Colon (tissue), 2 donors: ENCODE measurements around the gene FRMD7.

ENCODE experiments used
- FAIRE-seq: peaks from 2 replicates; lab custom pipeline; 2012; peaks lifted over from hg19 to GRCh38; lab: Jason Lieb, UNC
- donor health status: control.
- donor health status: control.

FRMD7 gene

DNA sequence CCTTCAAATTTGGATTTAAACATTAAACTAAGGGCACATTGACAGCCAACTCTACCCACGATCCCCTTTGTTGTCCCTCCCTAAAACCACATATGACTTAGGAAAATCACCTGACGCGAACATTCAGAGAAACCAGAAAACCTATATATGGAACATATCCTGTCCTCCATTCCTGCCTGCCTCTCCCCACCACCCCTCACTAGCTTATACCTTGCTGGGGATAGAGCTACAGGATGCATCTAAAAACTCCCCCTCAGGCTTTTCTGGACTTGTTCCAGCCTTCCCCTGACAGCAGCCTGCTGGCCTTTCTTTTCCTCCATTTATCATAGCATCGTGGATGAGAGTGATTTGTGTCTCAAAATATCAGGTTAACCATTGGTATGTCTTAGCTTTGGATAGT, 96.0 kb downstream of the FRMD7 start:
- no peak for FAIRE-seq

- FAIRE-seq: no peak
These were observed 97.6 kb downstream of the FRMD7 start for GRCh38 chrX:132030264-132030663.
